OCI-LY3 (cell line): ENCODE data around the gene NAV2.

Experiments
- CTCF ChIP-seq: fragments of 200-600, 300-600 bp; sonication (generic); IDR thresholded peaks from 2 replicates; pipeline ENCODE4 v1.5.1; 2014; ENCODE audit warnings: antibody characterized with exemption, low read length, low read depth
- EZH2phosphoT487 ChIP-seq: fragments of 200-600 bp; shearing (Covaris generic); IDR thresholded peaks from 2 replicates; pipeline ENCODE4 v1.6.1; 2018; ENCODE audit warnings: antibody characterized with exemption, mixed run types, low read depth

DNA sequence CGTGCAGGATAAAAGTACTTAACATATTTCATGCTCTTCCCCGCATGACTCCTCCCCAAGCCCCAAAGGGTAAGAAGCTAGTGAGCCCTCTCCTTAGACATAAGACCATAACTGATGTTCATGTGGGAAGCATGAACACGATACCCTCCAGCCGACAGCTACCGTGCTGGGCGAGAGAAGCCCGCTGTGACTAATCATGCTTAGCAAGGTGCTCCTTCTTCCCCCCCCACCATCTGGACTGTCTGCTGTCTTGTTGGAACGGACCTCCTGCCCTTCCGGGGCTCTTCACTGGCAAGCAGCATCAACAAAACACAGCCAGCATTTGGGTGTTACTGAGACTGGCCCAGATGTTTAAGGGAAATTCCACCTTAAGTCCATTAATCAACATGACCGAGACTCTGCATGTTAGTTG is 247.0 kb downstream of the NAV2 start:
- TF ChIP-seq CTCF (no peak), EZH2phosphoT487 (no peak)
